Posterior cingulate gyrus (tissue), 11 donors: ENCODE results near the gene DCDC1.
"Not testable (repeated sequence)": the region's sequence is repeated elsewhere in the genome, so short reads cannot be mapped to it uniquely, and the experiment has no call there.

ENCODE experiments used
- DNase-seq, 10 donors: peaks; one replicate each; pipeline versions ENCODE4 v3.0.0 to v3.0.0-alpha.2; 2020 to 2021; ENCODE audit warnings: mixed read lengths in 3 of 10
- intact Hi-C: fragments of 100-400 bp; cut with DNase I; formaldehyde crosslinking; loops from one replicate; pipeline ENCODE4 v1.15.1; 2023

Gene DCDC1

DNA sequence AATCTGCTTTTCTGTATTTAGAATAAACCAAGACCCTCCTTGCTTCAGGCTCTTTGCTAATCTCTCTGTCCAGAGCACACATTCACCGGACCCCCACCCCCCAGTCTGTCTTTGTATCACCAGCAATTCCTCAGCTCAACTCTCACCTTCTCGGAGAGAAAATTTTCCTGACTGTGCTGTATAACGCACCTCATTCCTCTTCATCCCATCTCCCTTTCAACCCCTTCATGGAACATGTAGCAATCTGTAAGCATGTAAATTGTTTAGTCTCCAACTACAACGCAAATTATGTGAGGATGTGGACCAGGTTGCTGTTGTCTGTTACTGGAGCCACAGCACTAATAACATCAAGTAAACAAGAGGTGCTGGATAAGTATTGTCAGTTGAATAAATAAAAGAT is 349.8 kb downstream of the DCDC1 start:
- no peak for DNase-seq
- intact Hi-C loops: no loop called here

DNA sequence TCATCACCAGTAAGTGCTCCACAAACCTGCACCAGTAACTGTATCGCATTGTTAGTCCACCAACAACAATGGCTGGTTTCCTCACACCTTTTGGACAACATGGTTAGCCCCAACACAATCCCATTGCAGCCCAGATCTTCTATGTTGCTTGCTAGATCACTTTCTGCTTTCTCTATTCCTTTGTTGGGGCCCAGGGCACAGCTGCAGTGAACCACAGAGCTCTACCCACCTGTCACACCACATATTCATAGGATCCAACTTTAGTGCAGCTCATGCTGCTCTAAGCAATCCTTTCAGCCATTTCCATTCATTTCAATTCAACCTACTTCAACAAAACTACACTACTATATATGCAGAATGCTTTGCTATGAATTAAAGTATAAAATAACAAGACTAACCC is 364.3 kb downstream of the DCDC1 start:
- intact Hi-C loops: no loop called here
- DNase-seq: no peak

DNA sequence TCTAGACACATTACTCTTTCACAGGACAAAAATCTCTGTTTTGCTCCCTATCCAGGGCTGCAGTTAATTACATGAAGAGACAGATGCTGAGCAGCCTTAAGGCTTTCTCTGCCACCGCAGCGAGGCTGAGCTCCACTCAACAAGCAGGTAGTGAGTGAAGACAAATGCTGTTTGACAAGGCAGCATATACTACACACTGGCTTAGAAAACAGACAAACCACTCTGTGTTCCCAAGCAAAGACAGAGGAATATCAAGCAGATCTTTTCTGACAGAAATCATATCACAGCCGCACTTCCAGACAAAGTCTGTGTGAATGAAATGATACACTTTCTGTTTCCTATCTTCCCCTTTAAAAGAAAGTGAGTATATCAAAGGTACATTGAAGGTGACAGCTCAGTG is 368.1 kb downstream of the DCDC1 start:
- intact Hi-C loops: no loop called here
- no peak for DNase-seq

DNA sequence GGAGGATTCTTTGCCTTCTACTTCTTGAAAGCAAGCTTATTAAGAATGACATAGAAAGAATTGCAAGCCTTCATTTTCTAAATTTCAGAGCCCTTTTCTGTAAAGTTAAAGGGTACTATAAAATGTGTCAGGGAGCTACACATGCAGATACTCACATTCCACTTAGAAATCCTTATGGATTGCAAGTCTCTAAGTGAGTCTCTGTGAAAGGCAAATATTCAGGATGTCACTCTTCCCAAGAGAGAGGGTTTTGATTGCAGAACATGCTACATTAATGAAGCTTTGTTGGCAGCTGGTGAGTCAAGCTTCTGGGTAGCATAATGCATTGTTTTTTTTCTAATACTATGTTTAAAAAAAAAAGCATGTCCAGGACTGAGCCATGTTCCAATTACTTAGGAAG is 369.2 kb downstream of the DCDC1 start:
- DNase-seq: no peak
- intact Hi-C loops: no loop called here

DNA sequence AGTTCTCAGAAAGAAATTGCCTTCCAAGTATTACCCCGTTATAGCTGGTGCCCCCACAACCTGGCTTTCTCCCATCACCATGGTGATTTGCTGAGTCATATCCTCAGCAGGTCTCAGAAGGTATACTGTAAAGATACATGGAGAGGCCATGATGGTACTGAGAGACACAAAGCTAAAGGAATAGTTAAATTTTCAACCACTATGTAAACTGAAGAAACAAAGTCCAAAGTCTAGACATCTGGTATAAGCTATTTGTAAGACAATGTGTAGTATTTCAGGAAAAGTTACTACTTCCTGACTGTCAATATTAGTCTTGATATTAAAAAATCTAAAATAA is 377.1 kb downstream of the DCDC1 start:
- no peak for DNase-seq
- intact Hi-C loops: no loop called here

DNA sequence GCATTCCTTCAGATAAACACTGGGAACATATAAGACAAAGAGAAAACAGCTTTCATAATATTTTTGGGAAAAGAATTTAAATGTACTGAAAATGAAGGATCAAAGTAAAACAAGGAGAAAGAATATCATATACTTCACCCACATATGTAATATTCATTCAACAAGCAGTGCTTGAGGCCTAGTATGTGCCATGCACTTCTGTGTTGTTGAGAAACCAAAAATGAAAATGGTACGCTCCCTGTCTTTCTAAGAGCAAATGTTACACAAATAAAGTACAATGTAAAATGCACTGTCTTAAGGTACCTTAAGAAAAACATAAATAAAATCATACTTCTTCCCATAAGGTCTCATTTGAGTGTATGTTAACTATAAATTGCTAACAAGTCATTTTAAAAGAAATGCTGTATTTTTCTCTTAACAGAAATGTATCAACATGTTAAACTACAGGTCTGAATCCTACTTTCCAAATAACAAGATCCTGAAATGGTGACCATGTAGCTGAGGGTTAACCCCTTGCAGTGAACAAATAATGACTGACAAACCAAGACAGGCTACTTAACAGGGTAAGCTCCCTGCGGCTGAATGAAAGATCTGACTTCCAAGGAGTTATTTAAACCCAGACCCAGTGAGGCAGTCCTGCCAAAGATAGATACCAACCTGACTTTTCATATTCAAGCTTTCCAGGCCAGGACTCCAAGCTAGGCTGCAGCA is 377.6 kb downstream of the DCDC1 start:
- intact Hi-C loops: no loop called here
- no peak for DNase-seq

DNA sequence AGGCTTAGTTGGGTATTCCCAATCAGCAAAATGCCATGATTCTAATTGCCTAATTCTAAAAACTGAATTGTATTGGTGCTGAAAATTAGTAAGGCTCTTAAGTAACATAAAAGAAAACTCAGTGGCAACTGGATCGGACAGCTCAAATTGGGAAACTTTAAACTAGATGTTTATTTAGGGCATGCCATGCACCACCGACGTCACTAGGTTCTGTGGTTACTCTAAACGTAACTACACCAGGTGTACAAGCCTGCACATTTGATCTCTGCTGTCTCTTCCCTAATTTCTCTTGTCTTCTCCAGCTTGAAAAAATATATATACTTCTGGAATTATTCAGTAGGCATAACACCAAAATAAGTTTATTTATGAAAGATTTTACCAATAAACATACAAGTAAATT is 378.2 kb downstream of the DCDC1 start:
- no peak for DNase-seq
- intact Hi-C loops: no loop called here

DNA sequence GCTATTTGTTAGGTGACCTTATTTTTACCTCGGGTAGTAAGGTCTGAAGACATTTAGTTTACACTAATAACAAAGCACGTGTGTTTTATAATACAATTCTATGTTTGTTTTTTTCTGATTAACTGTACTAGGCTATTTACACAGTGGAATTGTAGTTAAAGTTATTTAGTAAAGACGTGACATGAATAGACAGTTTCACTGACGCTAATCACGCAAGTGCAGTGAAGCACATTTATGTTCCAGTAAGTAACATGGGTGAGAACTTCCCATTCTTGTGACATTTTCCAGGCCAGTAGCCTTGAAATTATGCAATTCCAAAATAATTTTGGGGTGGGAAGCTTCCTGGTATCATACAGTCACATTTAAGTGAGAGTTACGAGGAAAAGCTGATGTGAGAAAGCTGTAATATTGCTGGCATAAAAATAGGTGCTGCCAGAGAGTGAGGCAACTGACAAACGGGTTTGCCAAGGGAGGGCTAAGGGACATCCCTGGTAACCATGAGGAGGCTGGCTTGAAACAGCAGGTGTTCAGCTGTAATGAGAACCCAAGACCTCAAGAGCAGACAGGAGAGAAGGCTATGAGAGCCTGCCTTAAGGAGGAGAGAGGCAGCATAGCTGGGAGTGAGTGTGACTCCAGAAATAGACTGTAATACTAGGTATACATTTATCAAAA is 378.8 kb downstream of the DCDC1 start:
- no peak for DNase-seq
- intact Hi-C loops: no loop called here

DNA sequence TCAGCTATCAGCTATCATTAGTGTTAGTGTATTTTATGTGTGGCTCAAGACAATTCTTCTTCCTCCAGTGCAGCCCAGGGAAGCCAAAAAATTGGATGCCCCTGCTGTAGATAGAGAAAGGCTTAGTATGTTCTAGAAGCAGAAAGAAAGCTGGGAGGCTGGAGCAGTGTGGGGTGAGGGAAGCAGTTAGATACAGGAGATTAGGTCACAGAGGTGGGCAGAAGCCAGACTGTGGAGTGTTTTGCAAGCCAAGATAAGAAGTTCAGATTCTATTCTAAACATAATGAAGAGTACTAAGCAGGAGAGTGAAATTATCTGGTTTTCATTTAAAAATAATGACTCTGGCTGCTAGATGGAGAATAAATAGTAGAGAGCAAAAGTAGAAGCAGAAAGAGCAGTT is 381.7 kb downstream of the DCDC1 start:
- DNase-seq: no peak
- intact Hi-C loops: no loop called here

DNA sequence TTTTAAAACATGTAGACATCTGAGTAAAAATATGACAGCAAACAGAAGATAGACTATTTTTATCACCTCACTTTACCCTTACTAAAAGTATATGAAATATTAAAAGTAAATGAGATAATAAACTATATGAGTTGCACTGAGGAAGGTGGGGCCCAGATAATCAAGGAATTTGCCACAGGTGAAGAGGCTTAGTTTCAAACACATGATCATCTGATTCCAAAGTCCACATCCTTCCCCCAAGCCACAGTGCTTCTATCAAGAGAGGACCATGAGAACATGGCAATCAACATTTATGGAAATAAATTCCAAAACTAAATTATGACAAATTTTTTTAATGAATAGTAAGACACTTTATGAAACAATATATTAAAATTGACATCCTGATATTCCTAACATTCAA is 384.0 kb downstream of the DCDC1 start:
- intact Hi-C loops: no loop called here
- DNase-seq: no peak

DNA sequence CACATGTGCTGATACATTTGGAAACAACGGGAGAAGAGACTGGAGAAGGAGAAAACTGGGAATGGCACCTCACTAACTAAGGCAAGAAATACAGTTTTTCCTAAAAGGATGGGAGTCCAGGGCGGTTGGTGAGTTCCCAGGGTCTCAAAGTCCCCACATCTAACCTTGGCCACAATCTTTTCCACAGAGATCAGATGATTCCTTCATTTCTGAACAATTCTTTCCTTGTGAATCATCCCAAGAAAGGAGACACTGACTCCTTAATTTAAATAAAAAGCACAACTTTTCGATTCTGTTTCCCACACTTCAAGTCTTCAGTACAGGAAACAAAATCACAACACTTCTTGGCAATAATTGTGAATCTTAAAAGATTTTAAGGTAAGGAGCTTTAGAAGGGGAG is 384.7 kb downstream of the DCDC1 start:
- intact Hi-C loops: no loop called here

DNA sequence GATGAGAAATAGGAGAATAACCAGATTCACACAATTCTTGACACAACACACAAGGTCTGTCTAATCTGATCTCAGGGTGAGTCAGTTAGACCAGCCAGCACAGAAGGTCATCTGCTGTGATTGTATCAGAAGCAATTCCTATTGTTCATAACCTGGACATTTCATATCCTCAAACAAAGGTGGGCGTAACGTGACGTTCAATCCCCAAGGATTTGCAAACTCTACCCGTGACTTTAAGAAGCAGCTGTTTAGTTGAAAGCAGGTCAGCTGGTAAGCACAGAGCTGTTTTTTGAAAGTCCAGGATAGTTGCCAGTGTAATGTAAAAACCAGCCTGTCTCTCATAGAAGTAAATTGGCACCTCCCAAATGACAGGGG is 385.1 kb downstream of the DCDC1 start:
- intact Hi-C loops: no loop called here
- DNase-seq: no peak

More for the DNA sequence above, 384.7 kb downstream of the DCDC1 start:
- no peak for DNase-seq

DNA sequence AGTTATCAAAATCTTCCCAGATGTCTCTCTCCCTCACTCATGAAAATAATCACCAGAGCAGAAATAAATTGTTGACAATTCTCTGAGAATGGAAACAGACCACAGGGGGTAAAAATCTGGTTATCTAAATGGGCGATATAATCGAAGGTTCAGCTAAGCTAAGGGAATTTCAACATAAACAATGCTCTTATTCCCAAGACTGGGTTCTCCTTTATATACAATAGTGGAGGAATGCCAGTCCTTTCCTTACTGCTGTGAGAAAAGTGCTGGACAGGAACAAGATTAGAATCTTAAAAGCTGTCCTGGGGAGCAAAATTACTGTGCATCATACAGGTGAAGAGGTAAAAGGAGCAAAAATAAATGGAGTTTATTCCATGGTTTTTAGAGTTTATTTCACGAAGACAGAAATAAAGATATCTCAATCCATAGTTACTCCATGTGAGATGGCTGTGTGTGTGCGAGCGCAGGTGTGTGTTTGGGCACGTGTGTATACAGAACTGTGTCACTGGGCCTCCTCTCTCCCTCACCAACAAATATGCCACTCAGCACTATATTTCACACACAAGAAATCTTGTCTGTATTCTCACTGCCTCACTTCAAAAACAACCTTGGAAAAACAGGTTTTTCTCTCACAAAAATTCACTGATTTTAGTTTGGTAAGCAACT is 385.6 kb downstream of the DCDC1 start:
- no peak for DNase-seq
- intact Hi-C loops: no loop called here

DNA sequence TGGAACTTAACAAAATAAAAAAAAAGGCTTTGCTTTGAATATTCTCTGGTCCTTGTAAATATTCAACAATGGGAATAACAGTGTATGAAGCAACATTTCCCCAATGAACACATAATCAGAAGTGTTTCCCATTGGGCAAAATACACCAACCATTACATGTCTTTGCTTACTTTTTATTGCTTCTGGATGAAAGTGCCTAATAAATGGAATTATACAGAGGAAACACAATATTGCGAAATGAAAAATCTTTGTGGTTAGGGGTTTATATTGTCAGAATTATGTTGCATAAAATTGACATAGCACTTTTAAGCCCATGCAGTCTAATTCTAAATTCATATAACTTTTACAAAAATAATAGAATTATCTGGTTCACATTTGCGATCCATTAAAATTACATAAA is 386.4 kb downstream of the DCDC1 start:
- DNase-seq: no peak
- intact Hi-C loops: no loop called here

DNA sequence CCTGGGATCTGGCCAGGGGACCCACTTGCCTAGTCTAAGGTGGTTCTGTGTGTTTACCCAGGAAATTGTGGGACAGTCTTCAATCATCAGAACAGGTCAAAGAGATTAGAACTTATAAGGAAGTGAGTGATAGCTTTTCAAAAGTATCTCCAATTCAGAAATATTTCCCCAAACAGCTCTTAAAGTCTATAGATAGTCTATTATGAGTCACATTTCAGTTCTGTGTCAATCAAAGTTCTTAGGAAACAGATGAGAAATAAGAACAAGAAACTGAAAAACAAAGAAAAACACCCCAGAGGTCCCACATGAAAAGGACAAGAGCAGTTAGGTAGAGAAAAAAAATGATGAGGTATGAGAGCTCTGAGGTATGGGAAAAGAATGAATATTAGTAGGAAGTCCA is 402.0 kb downstream of the DCDC1 start:
- DNase-seq: no peak

DNA sequence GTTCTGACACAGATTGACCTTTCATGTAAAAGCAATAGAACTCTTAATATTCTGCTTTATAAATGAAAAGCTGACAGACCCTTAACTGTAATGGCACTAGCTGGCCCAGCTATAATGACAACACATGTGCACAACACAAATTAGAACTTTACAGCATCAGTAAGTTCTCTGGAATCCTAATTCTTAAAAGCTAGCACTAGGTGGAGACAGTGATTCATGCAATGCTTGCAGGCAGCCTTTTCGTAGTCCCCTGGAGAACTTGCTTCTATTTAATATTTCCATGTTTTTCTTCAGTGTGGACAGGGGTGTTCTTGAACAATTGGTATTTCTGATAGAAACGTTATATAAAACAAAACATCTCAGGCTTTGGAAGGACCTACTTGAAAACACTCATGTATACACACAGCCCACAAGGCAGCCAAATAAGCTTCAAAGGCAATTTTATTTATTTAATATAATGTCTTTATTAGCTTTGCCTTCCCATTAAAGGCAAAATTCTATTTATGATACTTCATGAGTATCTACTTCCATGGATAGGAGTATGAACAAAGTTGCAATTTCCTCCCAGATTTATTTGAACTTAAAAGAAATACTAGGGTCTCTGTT is 409.0 kb downstream of the DCDC1 start:
- intact Hi-C loops: no loop called here
- DNase-seq: peak in 1 of 10 donors; percentile 41

More for the DNA sequence above, 402.0 kb downstream of the DCDC1 start:
- intact Hi-C loops: no loop called here

DNA sequence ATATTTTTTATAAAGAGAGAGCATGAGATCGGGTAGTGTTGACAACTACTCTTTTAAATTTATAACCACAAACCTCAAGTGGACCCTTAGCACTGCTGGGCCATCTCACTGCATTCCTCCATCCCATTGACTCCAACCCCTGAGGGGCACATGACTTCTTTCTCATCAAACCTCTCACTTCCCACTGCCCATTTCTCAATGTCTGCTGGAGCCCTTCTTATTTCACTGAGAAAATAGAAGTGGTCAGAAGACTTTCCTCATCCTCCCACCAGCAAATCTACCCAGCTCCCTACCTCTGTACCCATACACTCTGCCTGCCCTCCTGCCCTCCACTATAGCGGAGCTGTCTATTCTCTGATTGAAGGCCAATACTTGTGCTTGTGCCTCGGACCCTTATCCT is 412.8 kb downstream of the DCDC1 start:
- DNase-seq: no peak
- intact Hi-C loops: no loop called here

DNA sequence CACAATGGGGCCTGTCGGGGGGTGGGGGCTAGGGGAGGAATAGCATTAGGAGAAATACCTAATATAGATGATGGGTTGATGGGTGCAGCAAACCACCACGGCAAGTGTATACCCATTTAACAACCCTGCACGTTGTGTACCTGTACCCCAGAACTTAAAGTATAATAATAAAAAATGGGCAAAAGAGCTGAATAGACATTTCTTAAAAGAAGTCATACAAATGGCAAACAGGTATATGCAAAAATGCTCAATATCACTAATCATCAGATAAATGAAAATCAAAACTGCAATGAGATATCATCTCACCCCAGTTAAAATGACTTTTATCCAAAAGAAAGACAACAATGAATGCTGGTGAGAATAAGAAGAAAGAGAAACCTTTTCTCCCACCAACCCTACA is 419.7 kb downstream of the DCDC1 start:
- intact Hi-C loops: no loop called here
- no peak for DNase-seq

DNA sequence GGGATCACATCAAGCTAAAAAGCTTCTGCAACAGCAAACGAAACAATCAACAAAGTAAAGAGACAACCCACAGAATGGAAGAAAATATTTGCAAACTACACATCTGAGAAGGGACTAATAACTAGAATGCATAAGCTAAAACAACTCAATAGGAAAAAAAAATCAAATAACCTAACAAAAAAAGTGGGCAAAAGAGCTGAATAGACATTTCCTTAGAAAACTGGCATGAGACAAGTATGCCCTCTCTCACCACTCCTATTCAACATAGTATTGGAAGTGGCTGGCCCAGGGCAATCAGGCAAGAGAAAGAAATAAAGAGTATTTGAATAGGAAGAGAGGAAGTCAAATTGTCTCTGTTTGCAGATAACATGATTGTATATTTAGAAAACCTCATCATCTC is 421.8 kb downstream of the DCDC1 start:
- DNase-seq, intact Hi-C loops: not testable (repeated sequence)

DNA sequence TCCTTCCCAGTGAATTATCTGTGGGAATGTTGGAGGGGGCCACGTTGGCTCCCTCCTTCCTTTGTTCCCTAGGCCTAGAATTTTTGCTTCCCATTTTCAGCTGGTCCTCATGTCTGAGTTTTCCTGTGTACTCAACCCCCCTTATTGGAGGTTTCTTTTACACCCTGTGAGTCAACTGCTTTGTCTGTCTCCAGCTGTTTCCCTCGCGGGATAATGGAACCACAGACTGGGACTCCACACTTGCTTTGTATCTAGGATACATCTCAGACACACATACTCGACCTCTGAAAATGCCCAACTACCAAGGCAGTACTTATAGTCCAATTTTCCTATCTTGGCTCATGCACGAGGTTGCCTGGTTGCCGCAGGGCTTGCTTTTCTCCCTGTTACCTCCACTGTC is 430.7 kb downstream of the DCDC1 start:
- no peak for DNase-seq
- intact Hi-C loops: no loop called here

DNA sequence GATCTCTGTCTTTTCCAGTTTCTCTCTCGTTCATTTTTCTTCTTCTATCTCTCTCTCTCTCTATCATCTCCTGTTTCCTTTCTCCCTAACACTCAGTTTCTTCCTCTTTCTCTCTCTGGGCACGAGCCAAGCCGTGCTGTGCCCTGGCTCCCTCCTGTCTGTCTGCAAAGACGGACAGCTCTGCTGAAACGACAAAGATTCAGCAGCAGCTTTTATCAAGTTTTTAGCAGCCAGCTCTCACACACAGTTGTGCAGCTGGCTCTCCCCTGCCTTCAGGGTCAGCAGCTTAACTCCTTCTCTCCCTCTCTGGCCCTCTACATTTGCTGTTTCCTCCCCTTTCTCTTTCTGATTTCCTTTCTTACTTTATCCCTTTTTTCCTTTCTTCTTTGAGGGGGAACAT is 431.4 kb downstream of the DCDC1 start:
- peak in 1 of 10 donors; percentile 49 for DNase-seq
- intact Hi-C loops: no loop called here

DNA sequence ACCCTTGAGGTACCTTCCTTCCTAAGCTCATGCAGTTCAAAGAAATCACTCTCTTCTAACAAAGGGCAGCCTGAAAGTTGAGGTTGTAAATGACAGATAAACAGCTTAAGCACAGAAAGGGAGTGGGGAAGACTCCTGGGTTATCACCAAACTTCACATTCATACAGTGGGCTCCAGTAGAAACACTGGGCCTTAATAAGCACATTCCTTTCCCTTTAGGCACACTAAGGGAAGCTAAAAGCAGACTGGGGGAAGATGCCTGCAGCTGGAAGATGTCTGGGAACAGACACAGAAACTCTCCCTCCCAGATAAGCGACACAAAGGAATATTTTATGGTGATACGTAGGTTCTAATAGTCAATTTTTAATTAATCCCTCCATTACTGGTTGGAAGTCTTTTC is 433.0 kb downstream of the DCDC1 start:
- intact Hi-C loops: no loop called here
- no peak for DNase-seq
